HEK293 (cell line): ENCODE results near the gene BCAS3.

Source experiments
- CTCF ChIA-PET: fragments of 350-600 bp; formaldehyde crosslinking; extraction: SDS; loops from one replicate; lab custom pipeline; 2021; ENCODE audit warnings: antibody characterized with exemption; lab: Yijun Ruan, JAX
- POLR2A ChIA-PET: fragments of 300-600 bp; formaldehyde crosslinking; extraction: SDS; loops from one replicate; lab custom pipeline; 2020; ENCODE audit warnings: antibody characterized with exemption, inconsistent platforms; lab: Yijun Ruan, JAX
- H3K27ac ChIP-seq: fragments of 200-500 bp; sonication (Bioruptor generic); 2 replicates; pipeline ENCODE4 v1.5.1; 2014; ENCODE audit warnings: low read depth, low read length, control low read depth, inconsistent platforms; ENCODE audit errors: extremely low read depth
- H3K36me3 ChIP-seq, 2 experiments: fragments of 200-500 bp in 1 of 2; sonication (Bioruptor generic) in 1 of 2; 1 replicate in 1 of 2; 2 replicates in 1 of 2; pipeline ENCODE4 v1.5.1; 2014 to 2017; ENCODE audit warnings: inconsistent platforms in 2 of 2, low read length in 2 of 2; ENCODE audit not compliant: control insufficient read depth in 2 of 2, insufficient read depth in 1 of 2
- H3K4me1 ChIP-seq: fragments of 200-500 bp; sonication (Bioruptor generic); 2 replicates; pipeline ENCODE4 v1.5.1; 2014; ENCODE audit warnings: mild to moderate bottlenecking, low read length, inconsistent platforms; ENCODE audit not compliant: control insufficient read depth, insufficient read depth
- H3K4me3 ChIP-seq: 2 replicates; pipeline ENCODE4 v1.5.1; 2011; ENCODE audit warnings: low read depth, mild to moderate bottlenecking, control low read depth, low read length, moderate library complexity
- H3K9me3 ChIP-seq: fragments of 200-500 bp; sonication (Bioruptor generic); 2 replicates; pipeline ENCODE4 v1.5.1; 2014; ENCODE audit warnings: low read depth, low read length, inconsistent platforms; ENCODE audit not compliant: control insufficient read depth, insufficient read depth
- GFI1B ChIP-seq: fragments of 450-650 bp; formaldehyde crosslinking; IDR thresholded peaks from 2 replicates; pipeline ENCODE4 v1.5.1; 2016; ENCODE audit warnings: missing biosample characterization, missing genetic modification characterization
- PRDM10 ChIP-seq: fragments of 450-650 bp; formaldehyde crosslinking; IDR thresholded peaks from 2 replicates; pipeline ENCODE4 v1.5.1; 2016; ENCODE audit warnings: missing biosample characterization, missing genetic modification characterization
- PRDM6 ChIP-seq: fragments of 450-650 bp; formaldehyde crosslinking; IDR thresholded peaks from 2 replicates; pipeline ENCODE4 v1.5.1; 2017; ENCODE audit warnings: missing biosample characterization, missing genetic modification characterization
- REPIN1 ChIP-seq: fragments of 450-650 bp; formaldehyde crosslinking; IDR thresholded peaks from 2 replicates; pipeline ENCODE4 v1.5.1; 2017; ENCODE audit warnings: missing biosample characterization, missing genetic modification characterization, low read depth
- ZBTB44 ChIP-seq: fragments of 450-650 bp; IDR thresholded peaks from 2 replicates; pipeline ENCODE4 v1.5.1; 2018; ENCODE audit warnings: missing biosample characterization, mild to moderate bottlenecking, missing genetic modification characterization
- ZBTB6 ChIP-seq: fragments of 450-650 bp; formaldehyde crosslinking; IDR thresholded peaks from 2 replicates; pipeline ENCODE4 v1.5.1; 2017; ENCODE audit warnings: missing biosample characterization, missing genetic modification characterization
- ZNF184 ChIP-seq: fragments of 450-650 bp; IDR thresholded peaks from 2 replicates; pipeline ENCODE4 v1.5.1; 2018; ENCODE audit warnings: missing biosample characterization, mild to moderate bottlenecking, missing genetic modification characterization
- ZNF202 ChIP-seq: fragments of 450-650 bp; formaldehyde crosslinking; IDR thresholded peaks from 2 replicates; pipeline ENCODE4 v1.5.1; 2016; ENCODE audit warnings: missing biosample characterization, missing genetic modification characterization, borderline replicate concordance
- ZNF292 ChIP-seq: fragments of 450-650 bp; formaldehyde crosslinking; IDR thresholded peaks from 2 replicates; pipeline ENCODE4 v1.5.1; 2016; ENCODE audit warnings: low read depth, missing biosample characterization, missing genetic modification characterization, borderline replicate concordance
- ZNF354C ChIP-seq: fragments of 450-650 bp; formaldehyde crosslinking; IDR thresholded peaks from 2 replicates; pipeline ENCODE4 v1.5.1; 2016; ENCODE audit warnings: missing biosample characterization, missing genetic modification characterization, low read depth, borderline replicate concordance
- ZNF394 ChIP-seq: fragments of 450-650 bp; formaldehyde crosslinking; IDR thresholded peaks from 2 replicates; pipeline ENCODE4 v1.5.1; 2016; ENCODE audit warnings: missing biosample characterization, missing genetic modification characterization, mild to moderate bottlenecking, moderate library complexity, borderline replicate concordance
- ZNF449 ChIP-seq: fragments of 450-650 bp; formaldehyde crosslinking; IDR thresholded peaks from 2 replicates; pipeline ENCODE4 v1.5.1; 2017; ENCODE audit warnings: missing biosample characterization, mild to moderate bottlenecking, missing genetic modification characterization, moderate library complexity
- ZNF530 ChIP-seq: fragments of 450-650 bp; formaldehyde crosslinking; IDR thresholded peaks from 2 replicates; pipeline ENCODE4 v1.5.1; 2016; ENCODE audit warnings: low read depth, missing biosample characterization, missing genetic modification characterization
- ZNF677 ChIP-seq: fragments of 450-650 bp; IDR thresholded peaks from 2 replicates; pipeline ENCODE4 v1.5.0; 2018; ENCODE audit warnings: missing biosample characterization, mild to moderate bottlenecking, missing genetic modification characterization, moderate library complexity
- TF ChIP-seq, protein P1 (sequence below): fragments of 450-650 bp; formaldehyde crosslinking; IDR thresholded peaks from 2 replicates; pipeline ENCODE4 v1.5.1; 2016; ENCODE audit warnings: missing biosample characterization, missing genetic modification characterization, low read depth

The BCAS3 gene

GRCh38 chr17:61279476-61280145, 602.0 kb downstream of the BCAS3 start:
- no peak for TF ChIP-seq PRDM10 (tag by site-specific recombination)
- no peak for TF ChIP-seq ZNF184
- peak; percentile 95 for TF ChIP-seq ZNF449 (tag by site-specific recombination)
- TF ChIP-seq ZNF677: no peak
- TF ChIP-seq ZNF292 (tag by site-specific recombination): no peak
- TF ChIP-seq ZNF354C: no peak
- TF ChIP-seq ZNF530 (tag by site-specific recombination): no peak
- 0 out of 2 replicates have a peak, but pooled peaks have one; percentile 15 for TF ChIP-seq PRDM6 (tag by site-specific recombination)
- peak; percentile 62 for TF ChIP-seq ZBTB6 (tag by site-specific recombination)
- TF ChIP-seq ZBTB44 (tag by site-specific recombination): no peak
- H3K9me3 ChIP-seq: no peaks in the 10 kb centered on the region
- no peak overlapping the region for H3K27ac ChIP-seq
- H3K4me1 ChIP-seq: peaks cover 9% of the 10 kb centered on the region
- no peaks in the 10 kb centered on the region for H3K36me3 ChIP-seq
- H3K4me3 ChIP-seq: no peak overlapping the region
- CTCF ChIA-PET: interaction anchor here (0.6 kb wide), 1 partner anchor 70 kb away, joined by 3 read pairs; no protein-coding TSS in a partner anchor
- POLR2A ChIA-PET: interaction anchor here (0.7 kb wide), 1 partner anchor 58 kb away, joined by 5 read pairs; no protein-coding TSS in a partner anchor

- TF ChIP-seq REPIN1: no peak
- TF ChIP-seq GFI1B (tag by site-specific recombination): no peak
- TF ChIP-seq ZNF202 (tag by site-specific recombination): no peak
- TF ChIP-seq, protein P1, sequence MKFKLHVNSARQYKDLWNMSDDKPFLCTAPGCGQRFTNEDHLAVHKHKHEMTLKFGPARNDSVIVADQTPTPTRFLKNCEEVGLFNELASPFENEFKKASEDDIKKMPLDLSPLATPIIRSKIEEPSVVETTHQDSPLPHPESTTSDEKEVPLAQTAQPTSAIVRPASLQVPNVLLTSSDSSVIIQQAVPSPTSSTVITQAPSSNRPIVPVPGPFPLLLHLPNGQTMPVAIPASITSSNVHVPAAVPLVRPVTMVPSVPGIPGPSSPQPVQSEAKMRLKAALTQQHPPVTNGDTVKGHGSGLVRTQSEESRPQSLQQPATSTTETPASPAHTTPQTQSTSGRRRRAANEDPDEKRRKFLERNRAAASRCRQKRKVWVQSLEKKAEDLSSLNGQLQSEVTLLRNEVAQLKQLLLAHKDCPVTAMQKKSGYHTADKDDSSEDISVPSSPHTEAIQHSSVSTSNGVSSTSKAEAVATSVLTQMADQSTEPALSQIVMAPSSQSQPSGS (tag by site-specific recombination): no peak
- no peak for TF ChIP-seq ZNF394 (tag by site-specific recombination)
- CTCF ChIA-PET: interaction anchor here (1.1 kb wide), 1 partner anchor 11 kb away, joined by 8 read pairs; no protein-coding TSS in a partner anchor
Measured at GRCh38 chr17:61280338-61280737, 602.7 kb downstream of the BCAS3 start.

More at GRCh38 chr17:61280338-61280737, 602.7 kb downstream of the BCAS3 start:
- peaks cover 10% of the 10 kb centered on the region for H3K4me1 ChIP-seq
- no peaks in the 10 kb centered on the region for H3K9me3 ChIP-seq
- no peaks in the 10 kb centered on the region for H3K36me3 ChIP-seq
- POLR2A ChIA-PET: interaction anchor here (0.7 kb wide), 1 partner anchor 59 kb away, joined by 5 read pairs; no protein-coding TSS in a partner anchor
- no peak overlapping the region for H3K4me3 ChIP-seq
- H3K27ac ChIP-seq: no peak overlapping the region
